HG02870 (cell line): Measurements from ENCODE around the gene ARMH3.
A peak's percentile ranks its signal among the peaks of the same experiment; 100 is the strongest.

Experiments
- ATAC-seq: cut with Tn5 transposase; IDR thresholded peaks from one replicate; pipeline ENCODE4 v1.9.1; 2021; ENCODE audit warnings: mild to moderate bottlenecking, moderate library complexity; ENCODE audit not compliant: unreplicated experiment

ARMH3 gene

DNA sequence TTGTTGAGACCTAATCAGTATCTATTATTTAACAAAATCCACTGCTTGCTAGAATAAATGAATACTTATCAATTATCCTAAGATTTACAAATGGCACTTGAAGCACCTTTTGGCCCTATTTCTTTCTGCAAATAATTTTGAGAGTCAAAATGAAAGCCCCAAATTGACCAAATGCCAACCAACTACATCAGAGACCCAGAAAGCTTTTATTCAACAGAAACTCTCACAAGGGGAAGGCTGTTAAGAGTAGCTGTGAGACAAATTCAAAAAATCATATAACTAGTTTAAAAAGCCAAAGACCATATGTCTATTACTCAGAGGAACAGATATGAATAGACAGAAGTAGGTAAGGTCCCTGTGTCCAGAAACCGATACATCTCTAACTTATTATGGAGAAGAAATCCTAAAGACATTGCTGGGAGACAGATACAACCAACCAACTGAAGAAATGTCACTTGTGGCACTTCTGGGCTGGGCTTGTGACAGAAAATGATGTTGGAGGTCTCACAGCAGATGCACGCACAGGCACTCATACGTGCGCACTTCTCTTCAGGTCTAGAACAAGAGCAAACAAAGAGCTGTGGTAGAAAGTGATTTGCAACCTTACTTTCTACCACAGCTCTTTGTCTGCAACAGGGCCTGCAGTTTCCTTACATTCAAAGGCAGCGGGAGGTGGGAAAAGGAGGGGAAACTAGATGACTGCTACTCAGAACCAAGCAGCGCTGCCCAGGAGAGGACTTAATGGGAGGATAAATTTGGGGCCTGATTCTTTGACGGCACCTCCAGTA is 153.7 kb downstream of the ARMH3 start:
- peak; percentile 40 for ATAC-seq

DNA sequence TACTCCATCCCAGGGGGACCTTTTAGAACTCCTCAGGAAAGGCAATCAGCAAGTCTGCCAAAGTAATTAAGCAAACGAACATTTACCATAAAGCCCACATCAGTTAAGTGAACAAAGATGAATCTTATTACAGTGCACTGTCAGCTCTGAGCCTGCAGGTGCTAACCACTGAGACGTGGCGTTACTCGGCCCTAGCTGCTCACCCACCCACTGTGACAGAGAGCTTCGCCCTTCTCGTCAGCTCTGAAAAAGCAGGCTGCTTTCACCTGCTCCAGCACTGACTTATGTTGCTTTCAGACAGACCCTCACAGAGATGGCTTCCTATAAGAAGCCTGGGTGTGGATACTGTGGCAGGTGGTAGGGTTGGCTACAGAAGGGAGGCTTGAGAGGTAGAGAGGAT is 154.6 kb downstream of the ARMH3 start:
- ATAC-seq = peak; percentile 53

GRCh38 chr10:101897633-101898032 is 158.3 kb downstream of the ARMH3 start:
- ATAC-seq = no peak

DNA sequence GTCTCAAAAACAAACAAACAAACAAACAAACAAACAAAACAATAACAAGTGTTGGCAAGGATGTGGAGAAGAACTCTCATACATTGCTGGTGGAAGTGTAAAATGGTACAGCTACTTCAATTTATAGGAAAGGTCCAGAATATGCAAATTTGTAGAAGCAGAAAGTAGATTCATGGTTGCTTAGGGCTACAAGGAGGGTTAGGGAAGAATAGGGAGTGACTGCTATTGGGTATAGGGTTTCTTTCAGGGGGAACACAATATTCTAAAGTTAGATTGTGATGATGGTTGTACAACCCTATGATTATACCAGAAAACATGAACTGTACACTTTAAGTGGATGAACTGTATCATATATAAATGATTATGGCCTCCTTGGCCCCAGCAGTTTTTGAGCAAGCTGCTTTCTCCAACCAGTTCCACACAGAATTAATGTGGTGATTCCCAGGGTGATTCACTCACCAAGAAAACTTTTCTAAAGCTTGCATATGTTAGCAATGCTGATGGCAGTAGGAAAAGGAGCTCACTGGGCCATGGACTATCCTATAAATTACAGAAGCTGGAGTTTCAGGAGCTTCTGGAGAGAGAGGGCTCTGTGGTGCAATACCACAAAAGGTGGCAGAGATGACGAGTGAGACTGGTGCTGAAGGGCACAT is 159.6 kb downstream of the ARMH3 start:
- ATAC-seq = no peak

- no peak for ATAC-seq
These were observed 160.2 kb downstream of the ARMH3 start for GRCh38 chr10:101895781-101896180.

GRCh38 chr10:101894742-101895141 is 161.2 kb downstream of the ARMH3 start:
- ATAC-seq = no peak

GRCh38 chr10:101894266-101894665 is 161.7 kb downstream of the ARMH3 start:
- no peak for ATAC-seq

GRCh38 chr10:101893510-101894120 is 162.4 kb downstream of the ARMH3 start:
- ATAC-seq = no peak

GRCh38 chr10:101892782-101893391 is 163.1 kb downstream of the ARMH3 start:
- ATAC-seq = no peak

GRCh38 chr10:101889256-101890210 is 166.4 kb downstream of the ARMH3 start:
- ATAC-seq = no peak

DNA sequence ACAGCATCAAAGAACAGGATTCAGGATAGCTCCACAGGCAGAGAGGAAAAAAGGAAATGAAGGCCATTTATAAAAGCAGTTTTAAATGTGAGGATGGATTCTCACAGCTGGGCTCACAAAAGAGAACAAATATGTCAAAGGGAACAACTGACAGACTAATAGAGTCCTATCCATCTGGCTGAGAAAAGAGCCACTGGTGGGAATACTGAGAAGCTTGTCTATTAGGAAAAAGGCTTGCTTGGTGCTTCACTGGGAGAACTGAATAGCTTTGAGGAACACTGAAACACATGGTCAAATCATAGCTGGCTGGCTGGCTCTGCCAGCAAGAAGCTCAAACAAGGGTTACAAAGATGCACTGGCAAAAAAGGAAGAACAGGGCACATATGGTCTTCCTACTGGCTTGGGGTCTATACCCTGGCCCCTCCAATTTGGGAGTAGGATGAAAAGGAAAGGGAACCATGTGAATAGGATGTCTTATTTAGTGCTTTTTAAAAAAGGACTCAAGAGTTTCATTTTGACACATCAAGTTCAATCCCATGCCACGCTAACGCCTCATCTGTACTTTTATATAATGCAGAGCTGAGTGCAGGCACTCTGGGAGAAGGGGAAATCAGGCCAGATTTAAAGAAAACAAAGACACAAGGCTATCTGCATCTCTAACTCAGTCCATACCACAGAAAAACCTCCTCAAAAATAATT is 167.6 kb downstream of the ARMH3 start:
- no peak for ATAC-seq

DNA sequence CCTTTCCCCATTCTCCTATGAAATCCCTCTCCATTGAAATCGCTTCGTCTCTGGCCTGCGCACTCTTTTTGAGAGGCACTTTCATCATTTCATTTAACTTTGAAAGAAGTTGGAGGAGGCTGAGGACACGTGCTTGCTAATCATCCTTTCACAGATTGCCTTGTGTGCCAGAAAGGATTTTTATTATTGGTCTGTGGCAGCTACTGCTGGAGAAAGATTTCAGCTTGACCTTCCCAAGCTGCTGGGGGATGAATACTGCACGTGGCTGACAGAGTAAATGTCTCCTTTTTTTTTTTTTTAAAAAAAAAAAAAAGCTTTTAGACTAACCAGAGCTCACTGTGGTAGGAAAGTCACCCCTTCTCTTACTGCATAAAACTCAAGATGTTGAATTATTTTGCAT is 168.2 kb downstream of the ARMH3 start:
- ATAC-seq = no peak

GRCh38 chr10:101886521-101887312 is 169.3 kb downstream of the ARMH3 start:
- no peak for ATAC-seq

DNA sequence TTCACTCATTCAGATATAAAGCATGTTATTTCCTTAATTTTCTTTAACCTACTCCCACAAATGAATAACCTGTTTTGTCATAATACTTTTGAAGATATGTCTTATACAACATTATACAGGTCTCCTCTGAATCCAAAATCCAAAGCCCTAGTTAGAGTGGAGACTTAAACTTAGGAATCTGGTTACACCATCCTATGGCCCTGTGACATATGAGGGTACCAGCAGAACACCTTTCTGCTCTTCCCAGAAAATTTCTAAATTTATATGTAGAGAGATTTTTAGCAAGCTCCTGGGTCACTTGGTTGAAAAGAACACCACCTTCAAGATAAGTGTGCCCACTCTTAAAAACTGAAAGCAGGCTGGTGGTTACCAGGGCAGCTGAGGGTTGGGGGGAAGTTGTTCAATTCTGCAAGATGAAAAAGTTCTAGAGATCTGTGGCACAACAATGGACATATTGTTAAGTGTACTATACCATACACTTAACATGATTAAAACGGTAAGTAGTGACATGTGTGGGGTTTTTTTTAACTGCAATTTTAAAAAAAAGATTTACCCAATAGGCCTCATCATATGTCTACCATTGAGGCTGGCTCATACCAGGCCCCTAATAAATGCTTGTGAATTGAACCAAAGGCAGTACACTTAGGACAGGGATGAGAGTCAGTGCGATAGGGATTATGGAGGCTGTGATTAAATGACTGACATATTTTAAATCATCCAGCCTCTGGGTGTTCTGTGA is 174.8 kb downstream of the ARMH3 start:
- no peak for ATAC-seq

DNA sequence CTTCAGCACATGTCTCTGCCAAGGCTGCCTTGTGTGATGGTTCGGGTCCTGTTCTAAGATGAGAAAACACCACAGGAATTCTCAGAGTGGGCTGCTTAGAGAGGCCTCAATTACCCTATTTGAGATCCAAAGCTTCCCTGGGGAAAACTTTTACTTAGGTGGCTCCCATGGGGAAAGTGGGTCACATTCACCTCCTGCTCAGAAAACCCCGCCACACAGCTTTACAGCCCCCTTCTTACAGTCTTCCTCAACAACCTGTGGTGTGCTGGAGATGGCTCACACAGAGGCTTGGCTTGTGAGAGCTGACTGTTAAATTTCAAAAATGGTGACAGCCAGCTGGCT is 175.8 kb downstream of the ARMH3 start:
- no peak for ATAC-seq

DNA sequence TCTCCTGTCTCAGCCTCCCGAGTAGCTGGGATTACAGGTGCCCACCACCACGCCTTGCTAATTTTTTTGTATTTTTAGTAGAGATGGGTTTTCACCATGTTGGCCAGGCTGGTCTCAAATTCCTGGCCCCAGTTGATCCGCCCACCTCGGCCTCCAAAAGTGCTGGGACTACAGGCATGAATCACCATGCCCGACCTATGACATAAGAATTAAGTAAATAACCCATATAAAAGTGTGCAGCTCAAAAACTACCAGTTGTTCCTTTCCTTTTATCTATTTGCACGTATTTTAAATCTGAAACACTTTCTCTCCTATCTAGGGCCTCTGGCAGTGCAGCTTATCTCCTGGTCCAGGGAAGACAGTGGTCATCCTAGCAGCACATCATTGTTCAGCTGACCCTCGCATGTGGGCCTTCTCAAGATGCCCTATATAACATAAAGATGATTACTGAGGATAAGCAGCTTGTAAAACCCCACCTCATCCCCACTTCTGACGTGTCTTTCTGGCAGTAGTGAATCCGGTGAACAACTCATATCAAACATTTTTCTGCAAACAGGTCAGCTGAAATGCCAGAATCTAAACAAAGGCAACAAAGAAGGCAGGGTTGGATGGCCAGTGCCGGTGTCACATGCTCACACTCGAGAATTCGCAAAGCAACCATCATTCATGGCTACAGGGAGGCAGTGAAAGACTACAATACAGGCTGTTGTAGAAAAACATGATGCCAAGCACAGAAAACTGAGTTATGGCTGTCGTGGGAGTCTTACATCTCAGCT is 176.3 kb downstream of the ARMH3 start:
- no peak for ATAC-seq

DNA sequence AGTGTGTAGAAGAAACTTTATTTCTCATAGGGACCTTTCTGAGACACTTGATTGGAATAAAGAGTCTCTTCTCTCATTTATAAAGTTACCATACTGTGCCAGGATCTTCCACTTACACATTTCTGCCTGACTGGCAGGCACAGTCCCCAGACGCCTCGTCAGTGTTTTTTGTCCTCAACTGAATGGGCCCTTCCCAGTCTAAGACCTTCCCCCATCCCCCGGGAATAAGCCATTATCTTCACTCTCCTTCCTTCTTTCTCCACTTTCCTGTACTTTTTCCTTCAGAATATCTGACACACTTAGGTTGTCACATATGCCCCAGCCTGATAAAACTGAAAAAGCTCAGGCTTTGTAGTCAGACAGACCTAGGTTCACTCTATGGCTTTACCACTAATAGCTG is 177.1 kb downstream of the ARMH3 start:
- ATAC-seq = no peak
